DOHH2 (cell line): Measurements from ENCODE around the gene NCAM2.

ENCODE experiments used
- EZH2phosphoT487 ChIP-seq: fragments of 200-600 bp; sonication (generic); IDR thresholded peaks from 2 replicates; pipeline ENCODE4 v1.6.1; 2017; ENCODE audit warnings: borderline replicate concordance, mild to moderate bottlenecking, antibody characterized with exemption, low read length, moderate library complexity, mixed read lengths
- TF ChIP-seq, protein P1 (sequence below): fragments of 200-600 bp; sonication (generic); IDR thresholded peaks from one replicate; pipeline ENCODE4 v1.5.1; 2014; ENCODE audit warnings: antibody characterized with exemption, mild to moderate bottlenecking, low read depth, low read length; ENCODE audit not compliant: poor library complexity, severe bottlenecking

DNA sequence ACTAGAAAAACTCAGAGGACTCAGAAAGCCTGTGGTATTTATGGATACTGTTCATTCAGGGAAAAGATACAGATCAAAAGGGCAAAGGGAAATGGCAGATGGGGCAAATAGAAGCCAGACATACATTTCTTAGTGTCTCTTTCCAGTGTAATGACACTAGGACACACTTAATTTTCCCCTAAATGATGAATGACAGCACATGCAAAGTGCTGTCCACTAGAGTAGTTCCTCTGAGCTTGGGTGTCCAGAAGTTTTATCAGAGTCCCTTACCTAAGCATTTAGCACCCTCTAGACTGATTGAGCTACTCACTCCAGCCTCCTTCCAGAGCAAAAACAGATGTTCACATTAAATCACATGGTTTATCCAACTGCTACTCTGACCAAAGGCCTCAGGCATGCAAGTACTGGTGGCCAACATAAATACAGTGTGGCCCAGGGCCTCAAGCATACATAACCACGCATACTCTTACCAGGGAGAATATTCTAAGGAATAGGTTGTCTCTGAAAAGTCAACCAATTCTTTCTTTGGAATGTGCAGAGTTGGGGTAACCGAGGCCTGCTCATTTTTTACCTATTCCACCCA lies 166.9 kb downstream of the NCAM2 start:
- TF ChIP-seq, protein P1, sequence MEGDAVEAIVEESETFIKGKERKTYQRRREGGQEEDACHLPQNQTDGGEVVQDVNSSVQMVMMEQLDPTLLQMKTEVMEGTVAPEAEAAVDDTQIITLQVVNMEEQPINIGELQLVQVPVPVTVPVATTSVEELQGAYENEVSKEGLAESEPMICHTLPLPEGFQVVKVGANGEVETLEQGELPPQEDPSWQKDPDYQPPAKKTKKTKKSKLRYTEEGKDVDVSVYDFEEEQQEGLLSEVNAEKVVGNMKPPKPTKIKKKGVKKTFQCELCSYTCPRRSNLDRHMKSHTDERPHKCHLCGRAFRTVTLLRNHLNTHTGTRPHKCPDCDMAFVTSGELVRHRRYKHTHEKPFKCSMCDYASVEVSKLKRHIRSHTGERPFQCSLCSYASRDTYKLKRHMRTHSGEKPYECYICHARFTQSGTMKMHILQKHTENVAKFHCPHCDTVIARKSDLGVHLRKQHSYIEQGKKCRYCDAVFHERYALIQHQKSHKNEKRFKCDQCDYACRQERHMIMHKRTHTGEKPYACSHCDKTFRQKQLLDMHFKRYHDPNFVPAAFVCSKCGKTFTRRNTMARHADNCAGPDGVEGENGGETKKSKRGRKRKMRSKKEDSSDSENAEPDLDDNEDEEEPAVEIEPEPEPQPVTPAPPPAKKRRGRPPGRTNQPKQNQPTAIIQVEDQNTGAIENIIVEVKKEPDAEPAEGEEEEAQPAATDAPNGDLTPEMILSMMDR = no peak
- TF ChIP-seq EZH2phosphoT487 = no peak
